Stimulated activated CD8-positive, alpha-beta memory T cell treated with anti-CD3 and anti-CD28 coated beads, Interleukin-12 subunit alpha, Interleukin-12 subunit beta, amount 100 ng/mL, for 24 hours (primary cell): Measurements from ENCODE around the gene ZMYND11.

Experiments
- DNase-seq: peaks from one replicate; pipeline ENCODE4 v3.0.0-alpha.2; 2020; ENCODE audit errors: extremely low read depth

Gene ZMYND11

DNA sequence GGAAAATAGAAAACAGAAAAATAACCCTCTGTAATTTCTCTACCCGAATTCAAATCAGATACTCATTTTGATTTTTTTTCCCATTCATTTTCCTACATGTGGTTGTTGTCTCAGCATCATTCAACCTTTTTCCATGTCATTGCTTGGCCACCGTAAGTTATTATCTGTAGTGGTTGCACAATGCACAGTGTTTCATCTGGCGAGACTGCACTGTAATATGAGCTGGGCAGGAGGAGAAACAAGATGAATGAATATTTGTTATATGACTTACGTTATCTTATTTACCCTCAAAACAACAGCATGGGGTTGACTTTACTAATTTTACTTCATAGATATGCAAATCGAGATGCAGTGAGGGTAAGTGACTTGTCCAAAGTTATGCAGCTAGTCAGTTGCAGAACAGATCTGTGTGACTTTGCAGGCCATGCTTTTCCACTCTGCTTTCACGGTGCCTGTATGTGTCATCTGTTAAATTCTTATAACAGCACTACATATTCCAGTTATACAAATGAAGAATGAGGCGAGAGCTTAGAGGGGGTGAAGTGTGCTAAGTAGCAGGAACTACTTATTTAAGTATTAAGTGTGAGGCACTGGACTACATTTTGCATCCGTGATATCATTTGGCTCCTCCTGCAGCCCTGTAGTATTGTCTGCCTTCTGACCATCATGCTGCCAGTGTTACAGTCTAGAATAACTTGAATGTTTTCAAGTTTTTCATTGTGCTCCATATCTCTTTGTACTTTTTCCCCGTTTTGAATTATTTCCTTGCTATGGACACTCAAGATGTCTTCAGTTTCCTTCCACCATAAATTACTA is 56.7 kb downstream of the ZMYND11 start:
- no peak for DNase-seq

GRCh38 chr10:194281-194680 is 59.0 kb downstream of the ZMYND11 start:
- DNase-seq, result no peak

- DNase-seq, result no peak
Observed at GRCh38 chr10:200405-200804, 65.2 kb downstream of the ZMYND11 start.

GRCh38 chr10:201328-201771 is 66.1 kb downstream of the ZMYND11 start:
- no peak for DNase-seq

- DNase-seq, result no peak
Observed at GRCh38 chr10:208616-209015, 73.4 kb downstream of the ZMYND11 start.

GRCh38 chr10:209357-209756 is 74.1 kb downstream of the ZMYND11 start:
- no peak for DNase-seq

GRCh38 chr10:210297-210696 is 75.0 kb downstream of the ZMYND11 start:
- no peak for DNase-seq

- DNase-seq, result no peak
Observed at GRCh38 chr10:215444-215843, 80.2 kb downstream of the ZMYND11 start.

DNA sequence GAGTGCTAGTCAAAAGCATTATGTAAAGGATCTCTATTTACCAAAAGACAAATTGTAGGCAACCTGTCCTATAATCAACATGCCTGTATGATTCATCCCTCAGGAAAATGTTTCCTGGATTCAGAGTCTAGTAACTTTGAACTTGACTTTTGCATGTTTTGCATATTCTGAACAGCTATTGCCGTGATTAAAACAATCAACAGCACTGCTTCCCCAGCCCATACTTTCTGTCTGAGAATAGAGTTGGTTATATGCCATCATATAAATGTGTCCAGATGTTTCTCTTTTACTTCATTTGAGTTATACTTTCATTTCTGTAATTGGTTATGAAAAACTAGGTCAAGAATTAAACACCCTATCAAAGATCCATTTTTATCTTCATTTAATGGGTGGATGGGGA is 83.5 kb downstream of the ZMYND11 start:
- DNase-seq, result no peak

- no peak for DNase-seq
Observed at GRCh38 chr10:219731-220472, 84.6 kb downstream of the ZMYND11 start.

DNA sequence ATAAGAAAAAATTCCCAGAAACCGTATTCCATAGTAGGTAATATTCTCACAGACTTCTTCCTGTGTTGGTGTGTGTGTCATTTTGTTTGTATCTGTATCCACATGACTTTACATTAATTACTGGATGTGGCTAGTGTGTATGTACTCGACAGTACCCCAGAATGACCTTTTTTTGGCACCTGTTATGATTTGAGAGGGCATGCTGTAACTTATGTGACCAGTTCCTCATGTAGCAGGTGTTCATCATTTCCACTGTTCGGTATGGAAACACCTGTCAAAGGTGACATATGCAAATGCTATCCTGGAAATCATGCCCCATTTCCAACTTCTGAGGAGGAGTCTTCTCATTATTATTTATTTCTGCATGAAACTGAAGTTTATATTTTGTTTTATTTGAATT is 89.3 kb downstream of the ZMYND11 start:
- no peak for DNase-seq

DNA sequence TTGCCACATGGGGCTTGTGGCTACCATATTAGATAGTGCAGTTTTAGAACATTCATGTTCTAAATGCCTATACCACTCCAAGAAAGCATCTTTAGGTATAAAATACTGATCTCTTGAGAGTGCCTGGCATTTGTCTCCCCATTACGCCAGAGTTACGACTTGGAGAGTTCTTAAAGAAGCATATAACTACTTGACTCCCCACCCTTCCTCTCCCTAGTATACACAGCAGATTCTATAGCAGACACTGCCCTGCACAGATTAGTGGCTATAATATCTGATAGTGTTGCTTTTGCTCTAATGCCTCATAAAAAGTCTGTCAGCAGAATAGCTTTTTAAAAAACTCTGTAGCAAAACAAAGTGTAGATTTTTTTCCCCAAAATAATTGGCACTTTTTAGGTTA is 90.8 kb downstream of the ZMYND11 start:
- no peak for DNase-seq

DNA sequence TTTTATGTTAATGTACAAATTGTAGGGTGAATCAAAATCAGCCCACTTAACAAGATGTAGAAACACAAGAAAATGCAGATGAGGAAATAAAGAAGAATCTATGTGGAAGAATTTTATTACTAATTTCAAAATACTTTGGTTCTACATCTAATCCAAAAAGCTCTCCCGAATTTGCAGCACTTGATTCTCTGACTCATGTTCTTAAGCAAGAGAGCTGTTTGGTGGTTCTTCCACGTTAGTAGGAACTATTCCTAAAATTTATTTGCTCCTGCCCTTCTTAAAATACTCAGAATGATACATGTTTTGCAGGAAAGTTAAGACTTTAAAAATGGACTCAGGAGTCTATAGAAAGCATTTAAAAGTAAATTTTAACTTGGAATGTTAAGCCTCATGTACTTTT is 91.8 kb downstream of the ZMYND11 start:
- DNase-seq, result no peak

- DNase-seq, result no peak
Observed at GRCh38 chr10:228366-228765, 93.1 kb downstream of the ZMYND11 start.

- no peak for DNase-seq
Observed at GRCh38 chr10:230758-231157, 95.5 kb downstream of the ZMYND11 start.

GRCh38 chr10:232061-232460 is 96.8 kb downstream of the ZMYND11 start:
- DNase-seq, result no peak

DNA sequence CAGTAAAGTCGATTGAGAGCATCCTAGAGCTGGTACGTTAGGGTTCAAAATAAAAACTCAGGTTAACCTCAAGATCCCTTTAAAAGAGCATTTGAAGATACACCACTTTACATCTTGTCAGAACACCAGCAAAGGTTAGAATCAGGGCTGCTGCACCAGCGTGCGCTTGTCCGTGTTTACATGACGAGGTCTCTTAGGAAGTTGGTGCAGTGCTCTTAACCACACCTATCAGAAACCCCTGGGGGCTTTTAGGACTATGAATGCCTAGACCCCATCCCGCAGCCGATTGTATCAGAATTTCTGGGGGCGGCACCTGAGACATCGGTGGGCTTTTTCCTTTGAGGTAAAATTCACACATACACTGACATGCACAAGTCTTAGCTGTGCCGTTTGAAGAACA is 97.6 kb downstream of the ZMYND11 start:
- DNase-seq, result no peak

- no peak for DNase-seq
Observed at GRCh38 chr10:234708-235406, 99.6 kb downstream of the ZMYND11 start.

DNA sequence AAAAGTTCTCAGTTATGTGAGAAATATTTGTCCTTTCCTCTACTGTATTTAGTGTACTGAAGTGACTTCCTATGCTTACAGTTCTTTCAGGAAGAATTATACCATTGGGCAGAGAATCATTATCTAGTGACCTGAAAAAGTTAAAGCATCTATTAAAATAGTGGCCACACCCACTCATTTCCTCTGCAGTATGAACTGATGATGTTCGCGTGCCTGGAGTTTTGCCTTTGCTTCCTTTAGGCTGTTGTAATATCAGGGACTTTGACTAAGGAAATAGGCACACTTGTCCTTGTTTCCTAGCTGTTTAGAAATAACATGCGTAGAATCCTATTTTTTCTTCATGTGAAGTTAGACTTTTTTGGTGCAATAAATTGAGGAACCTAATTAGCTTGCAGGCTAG is 100.7 kb downstream of the ZMYND11 start:
- no peak for DNase-seq

DNA sequence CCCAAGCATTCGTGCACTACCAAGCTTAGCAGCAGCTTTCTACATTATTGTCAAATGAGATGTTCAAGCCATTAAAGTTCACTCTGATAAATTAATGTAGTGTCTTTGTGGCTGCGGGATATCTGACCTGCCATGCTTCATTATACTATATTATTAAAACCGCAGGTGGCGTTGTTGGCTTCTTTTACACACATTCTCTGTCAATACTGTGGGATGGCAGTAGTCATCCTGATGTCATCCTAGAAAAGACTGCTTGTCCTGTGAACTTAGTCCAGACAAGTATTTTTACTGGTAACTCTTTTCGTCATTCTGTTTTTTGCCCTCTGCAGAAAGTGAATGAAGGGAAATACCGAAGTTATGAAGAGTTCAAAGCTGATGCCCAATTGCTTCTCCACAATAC is 103.9 kb downstream of the ZMYND11 start:
- DNase-seq, result no peak

DNA sequence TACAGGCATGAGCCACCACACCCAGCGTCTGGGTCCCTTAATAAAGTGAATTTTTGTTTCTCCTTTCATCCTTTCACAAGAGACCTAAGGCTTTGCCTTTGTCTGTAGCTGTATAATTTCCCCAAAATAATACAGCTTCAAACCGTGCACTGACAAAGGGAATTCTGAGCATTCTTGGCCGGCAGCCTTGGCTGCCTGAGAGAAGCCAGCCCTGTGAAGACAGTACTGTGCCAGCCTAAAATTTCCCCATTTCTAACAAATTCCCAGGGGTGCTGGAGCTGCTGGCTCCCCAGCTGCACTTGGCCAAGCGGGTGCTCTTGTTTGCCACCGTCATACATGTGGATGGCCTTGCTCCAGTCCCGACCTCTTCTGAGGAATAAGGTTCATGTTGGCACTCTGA is 106.2 kb downstream of the ZMYND11 start:
- no peak for DNase-seq

GRCh38 chr10:241966-242643 is 106.8 kb downstream of the ZMYND11 start:
- no peak for DNase-seq
